Inflammatory macrophage treated with lipopolysaccharide for 4 hours (primary cell): ENCODE measurements around the gene DYNC2LI1.

Source experiments
- DNase-seq: peaks from one replicate; pipeline ENCODE4 v3.0.0-alpha.2; 2020

DYNC2LI1 gene

GRCh38 chr2:43851011-43851980, 77.5 kb downstream of the DYNC2LI1 start:
- no peak for DNase-seq

GRCh38 chr2:43852196-43852730, 78.4 kb downstream of the DYNC2LI1 start:
- DNase-seq: no peak

DNA sequence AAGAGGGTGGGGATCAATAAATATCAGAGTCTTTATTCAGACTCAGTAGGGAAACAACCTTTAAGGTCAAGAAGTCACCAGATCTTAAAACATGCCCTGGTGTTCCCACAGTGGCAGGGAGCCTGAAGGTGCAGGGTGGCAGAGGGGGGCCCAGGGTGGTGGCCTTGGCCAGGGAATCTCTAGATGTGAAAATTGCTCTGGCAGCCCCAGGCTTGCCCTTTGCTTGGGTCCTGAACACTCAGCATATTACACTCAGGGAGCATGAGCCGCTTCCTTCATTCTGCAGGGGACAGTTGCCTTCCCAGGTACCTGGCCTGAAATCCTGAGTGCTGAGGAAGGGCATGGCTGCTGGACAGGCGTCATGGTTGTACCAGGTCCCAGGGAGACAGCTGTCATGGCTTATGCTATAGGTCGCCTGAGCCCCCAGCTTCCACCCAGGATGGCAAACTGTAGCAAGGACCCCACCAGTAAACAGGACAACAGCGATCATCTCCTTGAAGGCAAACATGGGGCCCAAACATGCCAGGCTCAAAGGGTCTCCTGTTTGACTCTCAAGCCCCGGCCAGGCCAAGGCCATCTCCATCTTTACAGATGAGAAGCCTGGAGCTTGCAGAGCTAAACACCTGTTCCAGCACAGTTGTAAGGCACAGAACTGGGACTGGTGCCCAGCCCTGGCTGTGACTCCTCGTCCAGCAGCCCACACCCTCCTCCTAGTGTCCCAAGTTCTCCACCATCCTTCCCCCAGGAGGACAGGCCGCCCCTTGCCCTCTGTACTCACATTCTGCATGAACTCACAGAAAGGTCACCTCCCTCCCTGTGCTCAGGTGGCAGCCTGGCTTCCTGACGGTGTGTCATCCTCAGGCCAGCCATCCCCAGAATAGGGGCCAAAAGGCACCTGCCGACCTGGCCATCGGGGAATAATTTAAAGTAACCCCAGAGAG, 79.6 kb downstream of the DYNC2LI1 start:
- DNase-seq: no peak

DNA sequence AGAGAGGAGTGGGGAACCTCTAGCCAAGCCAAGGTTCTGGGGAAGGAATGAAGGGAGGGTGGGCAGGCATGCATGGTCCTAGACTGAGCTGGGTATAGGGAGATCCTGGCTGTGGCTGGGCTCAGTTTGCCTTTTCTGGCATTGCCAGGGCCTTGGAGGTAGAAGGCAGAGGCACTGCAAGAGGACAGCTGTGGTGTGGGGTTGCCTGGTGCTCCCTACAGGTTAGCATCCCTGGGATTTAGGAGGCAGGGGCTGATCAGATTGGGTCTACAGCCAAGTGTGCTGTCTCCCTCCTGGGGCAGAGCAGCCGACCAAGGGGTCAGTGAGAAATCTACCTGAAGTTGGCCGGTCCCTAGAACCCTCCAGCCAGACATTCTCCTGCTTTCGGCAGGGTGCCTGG, 80.8 kb downstream of the DYNC2LI1 start:
- no peak for DNase-seq

DNA sequence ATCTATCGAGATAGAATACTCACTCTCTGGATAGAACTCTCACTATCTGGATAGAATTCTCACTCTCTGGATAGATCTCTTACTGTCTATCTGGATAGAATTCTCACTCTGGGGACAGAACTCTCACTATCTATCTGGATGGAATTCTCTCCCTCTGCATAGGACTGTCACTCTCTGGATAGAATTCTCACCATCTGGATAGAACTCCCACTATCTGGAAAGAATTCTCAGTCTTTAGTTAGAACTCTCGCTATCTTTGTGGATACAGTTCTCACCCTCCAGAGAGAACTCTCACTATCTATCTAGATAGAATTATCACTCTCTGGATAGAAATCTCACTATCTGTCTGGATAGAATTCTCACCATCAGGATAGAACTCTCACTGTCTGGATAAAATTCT, 81.5 kb downstream of the DYNC2LI1 start:
- DNase-seq: no peak
